NCI-H2227 treated with DMSO at 0.1 percent for 48 hours (cell line): ENCODE measurements around the gene PPP1R12A.
"Not testable (repeated sequence)": the region's sequence is repeated elsewhere in the genome, so short reads cannot be mapped to it uniquely, and the experiment has no call there.

Experiments
- DNase-seq: peaks from one replicate; lab custom pipeline; 2025; lab: John Stamatoyannopoulos, UW

PPP1R12A gene

GRCh38 chr12:79891506-79892162, 43.3 kb downstream of the PPP1R12A start:
- DNase-seq = no peak

- no peak for DNase-seq
Observed at GRCh38 chr12:79887890-79888289, 47.0 kb downstream of the PPP1R12A start.

GRCh38 chr12:79886917-79887519, 47.9 kb downstream of the PPP1R12A start:
- peak; percentile 47 for DNase-seq

GRCh38 chr12:79885911-79886490, 48.9 kb downstream of the PPP1R12A start:
- no peak for DNase-seq

GRCh38 chr12:79884401-79885006, 50.4 kb downstream of the PPP1R12A start:
- DNase-seq = no peak

GRCh38 chr12:79883216-79883615, 51.7 kb downstream of the PPP1R12A start:
- DNase-seq = no peak

GRCh38 chr12:79881351-79881750, 53.5 kb downstream of the PPP1R12A start:
- no peak for DNase-seq

GRCh38 chr12:79878506-79878905, 56.4 kb downstream of the PPP1R12A start:
- not testable (repeated sequence) for DNase-seq

- no peak for DNase-seq
Observed at GRCh38 chr12:79877246-79877645, 57.7 kb downstream of the PPP1R12A start.

GRCh38 chr12:79874665-79875064, 60.2 kb downstream of the PPP1R12A start:
- DNase-seq = no peak

GRCh38 chr12:79873201-79873600, 61.7 kb downstream of the PPP1R12A start:
- DNase-seq = no peak

GRCh38 chr12:79871621-79872020, 63.3 kb downstream of the PPP1R12A start:
- DNase-seq = no peak

GRCh38 chr12:79870916-79871315, 64.0 kb downstream of the PPP1R12A start:
- DNase-seq = no peak

- no peak for DNase-seq
Observed at GRCh38 chr12:79859646-79860045, 75.3 kb downstream of the PPP1R12A start.

- DNase-seq = no peak
Observed at GRCh38 chr12:79858518-79858917, 76.4 kb downstream of the PPP1R12A start.

- no peak for DNase-seq
Observed at GRCh38 chr12:79857675-79858074, 77.2 kb downstream of the PPP1R12A start.

- no peak for DNase-seq
Observed at GRCh38 chr12:79850610-79851299, 84.1 kb downstream of the PPP1R12A start.

- no peak for DNase-seq
Observed at GRCh38 chr12:79848339-79848738, 86.6 kb downstream of the PPP1R12A start.

- no peak for DNase-seq
Observed at GRCh38 chr12:79847417-79847816, 87.5 kb downstream of the PPP1R12A start.

GRCh38 chr12:79844693-79845092, 90.2 kb downstream of the PPP1R12A start:
- DNase-seq = no peak

GRCh38 chr12:79843978-79844377, 90.9 kb downstream of the PPP1R12A start:
- DNase-seq = no peak

GRCh38 chr12:79842630-79843029, 92.3 kb downstream of the PPP1R12A start:
- no peak for DNase-seq

- no peak for DNase-seq
Observed at GRCh38 chr12:79841878-79842265, 93.0 kb downstream of the PPP1R12A start.
